Spinal cord (tissue), 10 donors: ENCODE measurements around the gene PAXIP1. TPM values are rescaled to one million over a fixed set of nuclear protein-coding genes. Genes with fewer than 3 reads are reported as not detected.

Experiments used
- DNase-seq, 6 donors: peaks; one replicate each; pipeline versions ENCODE4 v3.0.0 to v3.0.0-alpha.2; 2013 to 2015; ENCODE audit warnings: low spot score in 6 of 6, low read depth in 4 of 6
- H3K27ac ChIP-seq: one replicate; pipeline ENCODE4 v1.5.1; 2013; ENCODE audit warnings: low read depth, low read length, control low read depth
- H3K27me3 ChIP-seq: one replicate; pipeline ENCODE4 v1.6.1; 2013; ENCODE audit warnings: low read length; ENCODE audit not compliant: control insufficient read depth, insufficient read depth
- H3K36me3 ChIP-seq: one replicate; pipeline ENCODE4 v1.6.1; 2013; ENCODE audit warnings: low read length; ENCODE audit not compliant: control insufficient read depth, insufficient read depth
- H3K4me1 ChIP-seq: one replicate; pipeline ENCODE4 v1.6.1; 2013; ENCODE audit warnings: low read length; ENCODE audit not compliant: control insufficient read depth, insufficient read depth
- H3K4me3 ChIP-seq: one replicate; pipeline ENCODE4 v1.5.1; 2013; ENCODE audit warnings: low read depth, low read length, control low read depth
- H3K9me3 ChIP-seq: one replicate; pipeline ENCODE4 v1.6.1; 2013; ENCODE audit warnings: low read length; ENCODE audit not compliant: control insufficient read depth, insufficient read depth
- WGBS: methylation state at CpG from one replicate; pipeline ENCODE4 v1.1.5; 2013; ENCODE audit warnings: missing lambda C conversion rate; ENCODE audit not compliant: insufficient coverage; 5-methylcytosine and 5-hydroxymethylcytosine counted together
- polyA plus RNA-seq, 2 donors: library from polyadenylated mRNA; unstranded; fragments of 120-200 nt; gene quantifications; one replicate each; pipeline ENCODE4 v1.2.1, GENCODE V29; 2013; ENCODE audit not compliant: insufficient read length in 2 of 2
- total RNA-seq, 2 donors: library from RNA; depleted of rRNA in 1 of 2; stranded (reverse); fragments of 120-200 nt in 1 of 2; fragments of >200 nt in 1 of 2; gene quantifications; one replicate each; pipeline versions ENCODE4 v1.2.3 to v1.2.4, GENCODE V29; 2013 to 2014
- donor health status: healthy.

Gene PAXIP1
- total and polyA plus RNA-seq, 4 donors = 10.1 to 14.4 (median 11.6) TPM

- H3K27ac ChIP-seq = no peak overlapping the region
- H3K27me3 ChIP-seq = no peaks in the 10 kb centered on the region
- no peaks in the 10 kb centered on the region for H3K4me1 ChIP-seq
- H3K36me3 ChIP-seq = no peaks in the 10 kb centered on the region
- DNase-seq = no peak
- no CpG with 5 or more reads among the region's 4 CpGs for WGBS
- no peaks in the 10 kb centered on the region for H3K9me3 ChIP-seq
- H3K4me3 ChIP-seq = no peak overlapping the region
Observed at GRCh38 chr7:155017834-155018233, 14.9 kb upstream of the PAXIP1 start.

- H3K9me3 ChIP-seq = no peaks in the 10 kb centered on the region
- no peaks in the 10 kb centered on the region for H3K36me3 ChIP-seq
- H3K4me1 ChIP-seq = no peaks in the 10 kb centered on the region
- 80% methylated on average over 1 of the region's 4 CpGs for WGBS
- no peaks in the 10 kb centered on the region for H3K27me3 ChIP-seq
- DNase-seq = no peak
- no peak overlapping the region for H3K27ac ChIP-seq
- H3K4me3 ChIP-seq = no peak overlapping the region
Observed at GRCh38 chr7:155011086-155011485, 8.2 kb upstream of the PAXIP1 start.

GRCh38 chr7:155009570-155010157, 6.7 kb upstream of the PAXIP1 start:
- Histone ChIP-seq H3K27me3 (no peaks in the 10 kb centered on the region), H3K9me3 (no peaks in the 10 kb centered on the region), H3K36me3 (no peaks in the 10 kb centered on the region), H3K4me3 (no peak overlapping the region), H3K27ac (no peak overlapping the region), H3K4me1 (no peaks in the 10 kb centered on the region)
- 100% methylated on average over 2 of the region's 3 CpGs for WGBS
- DNase-seq = no peak

- Histone ChIP-seq H3K9me3 (no peaks in the 10 kb centered on the region), H3K27me3 (no peaks in the 10 kb centered on the region), H3K36me3 (no peaks in the 10 kb centered on the region), H3K4me3 (no peak overlapping the region), H3K27ac (no peak overlapping the region), H3K4me1 (peaks cover 5% of the 10 kb centered on the region)
- WGBS = 61% methylated on average over 13 of the region's 13 CpGs
- DNase-seq = peak in 1 of 6 donors; percentile 32
Observed at GRCh38 chr7:155007947-155008346, 5.0 kb upstream of the PAXIP1 start.

- peak in 5 of 6 donors; percentile 63 to 96 (median 85) for DNase-seq
- Histone ChIP-seq H3K27me3 (no peaks in the 10 kb centered on the region), H3K4me1 (peaks cover 14% of the 10 kb centered on the region), H3K36me3 (no peaks in the 10 kb centered on the region), H3K4me3 (peak overlapping the region; percentile 82), H3K9me3 (no peaks in the 10 kb centered on the region), H3K27ac (peak overlapping the region; percentile 90)
- WGBS = 0% methylated on average over 68 of the region's 78 CpGs
Observed at GRCh38 chr7:155003376-155004214, 671 bp upstream of the PAXIP1 start.

- peak in 5 of 6 donors; percentile 30 to 81 (median 35) for DNase-seq
- H3K36me3 ChIP-seq = peaks cover 5% of the 10 kb centered on the region
- no peaks in the 10 kb centered on the region for H3K9me3 ChIP-seq
- WGBS = 0% methylated on average over 94 of the region's 104 CpGs
- no peaks in the 10 kb centered on the region for H3K27me3 ChIP-seq
- peaks cover 14% of the 10 kb centered on the region for H3K4me1 ChIP-seq
- peak overlapping the region; percentile 29 for H3K4me3 ChIP-seq
- H3K27ac ChIP-seq = no peak overlapping the region
Observed at GRCh38 chr7:155002411-155003091, 373 bp downstream of the PAXIP1 start.

- no peak overlapping the region for H3K27ac ChIP-seq
- peaks cover 14% of the 10 kb centered on the region for H3K4me1 ChIP-seq
- peaks cover 10% of the 10 kb centered on the region for H3K36me3 ChIP-seq
- no peaks in the 10 kb centered on the region for H3K27me3 ChIP-seq
- WGBS = 17% methylated on average over 21 of the region's 24 CpGs
- peak overlapping the region; percentile 29 for H3K4me3 ChIP-seq
- no peaks in the 10 kb centered on the region for H3K9me3 ChIP-seq
- DNase-seq = peak in 2 of 6 donors; percentile 16 to 29
Observed at GRCh38 chr7:155001756-155002410, 1.0 kb downstream of the PAXIP1 start.

GRCh38 chr7:155000795-155001194, 2.1 kb downstream of the PAXIP1 start:
- DNase-seq = no peak
- Histone ChIP-seq H3K9me3 (no peaks in the 10 kb centered on the region), H3K4me3 (no peak overlapping the region), H3K27ac (no peak overlapping the region), H3K36me3 (peaks cover 11% of the 10 kb centered on the region), H3K4me1 (peaks cover 14% of the 10 kb centered on the region), H3K27me3 (no peaks in the 10 kb centered on the region)
- 87% methylated on average over 2 of the region's 2 CpGs for WGBS

- WGBS = no CpG with 5 or more reads among the region's 3 CpGs
- Histone ChIP-seq H3K4me3 (no peak overlapping the region), H3K27me3 (no peaks in the 10 kb centered on the region), H3K27ac (no peak overlapping the region), H3K9me3 (no peaks in the 10 kb centered on the region), H3K36me3 (peaks cover 14% of the 10 kb centered on the region), H3K4me1 (peaks cover 8% of the 10 kb centered on the region)
- DNase-seq = no peak
Observed at GRCh38 chr7:154998481-154998880, 4.4 kb downstream of the PAXIP1 start.
